ENCODE results near the gene PDE12. TPM values are rescaled to one million over a fixed set of nuclear protein-coding genes. Genes with fewer than 3 reads are reported as not detected.

PDE12 gene
- total RNA-seq, 2 donors from 2014 or later, result 20.6 to 38.7 TPM

DNA sequence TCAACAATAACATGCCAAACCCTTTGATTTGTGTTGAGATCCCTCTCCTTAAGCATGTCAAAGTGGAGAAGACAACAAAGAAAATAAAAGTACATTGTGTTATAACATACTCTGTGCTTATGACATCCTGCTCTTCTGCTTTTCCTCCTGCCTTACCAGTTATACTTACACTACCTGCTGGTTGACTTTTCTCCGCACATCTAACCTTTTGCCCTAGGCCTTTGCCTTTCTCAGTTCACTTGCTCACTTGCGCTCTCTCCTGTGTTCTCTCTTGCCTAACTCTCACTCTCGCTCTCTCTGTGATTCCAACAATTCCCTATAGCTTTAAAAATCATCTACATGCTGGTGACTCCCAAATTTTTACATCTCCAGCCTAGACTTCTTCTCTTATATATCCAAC is 17.6 kb upstream of the PDE12 start:
- no peaks in the 10 kb centered on the region for H3K36me3 ChIP-seq
- H3K9me3 ChIP-seq, result no peaks in the 10 kb centered on the region
- H3K27me3 ChIP-seq (replicated peaks; ENCODE audit: insufficient read depth), result no peaks in the 10 kb centered on the region
- no peak overlapping the region for H3K27ac ChIP-seq
- TF ChIP-seq, protein P1, sequence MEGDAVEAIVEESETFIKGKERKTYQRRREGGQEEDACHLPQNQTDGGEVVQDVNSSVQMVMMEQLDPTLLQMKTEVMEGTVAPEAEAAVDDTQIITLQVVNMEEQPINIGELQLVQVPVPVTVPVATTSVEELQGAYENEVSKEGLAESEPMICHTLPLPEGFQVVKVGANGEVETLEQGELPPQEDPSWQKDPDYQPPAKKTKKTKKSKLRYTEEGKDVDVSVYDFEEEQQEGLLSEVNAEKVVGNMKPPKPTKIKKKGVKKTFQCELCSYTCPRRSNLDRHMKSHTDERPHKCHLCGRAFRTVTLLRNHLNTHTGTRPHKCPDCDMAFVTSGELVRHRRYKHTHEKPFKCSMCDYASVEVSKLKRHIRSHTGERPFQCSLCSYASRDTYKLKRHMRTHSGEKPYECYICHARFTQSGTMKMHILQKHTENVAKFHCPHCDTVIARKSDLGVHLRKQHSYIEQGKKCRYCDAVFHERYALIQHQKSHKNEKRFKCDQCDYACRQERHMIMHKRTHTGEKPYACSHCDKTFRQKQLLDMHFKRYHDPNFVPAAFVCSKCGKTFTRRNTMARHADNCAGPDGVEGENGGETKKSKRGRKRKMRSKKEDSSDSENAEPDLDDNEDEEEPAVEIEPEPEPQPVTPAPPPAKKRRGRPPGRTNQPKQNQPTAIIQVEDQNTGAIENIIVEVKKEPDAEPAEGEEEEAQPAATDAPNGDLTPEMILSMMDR (IDR thresholded peaks at IDR 0.05), result no peak
- no peaks in the 10 kb centered on the region for H3K4me1 ChIP-seq (ENCODE audit: control insufficient read depth in 1 of 2, low read depth in 2 of 2)
- DNase-seq (ENCODE audit: low spot score), result no peak
- ATAC-seq (ENCODE audit: insufficient number of reproducible peaks, low FRiP score, low read depth), result no peak
- no peak overlapping the region for H3K4me3 ChIP-seq

GRCh38 chr3:57544181-57545125 is 11.6 kb upstream of the PDE12 start, which contains the start of gene DNAH12:
Gene DNAH12 (minus strand): TSS chr3:57544344. CDS start chr3:57542870, 1,474 bp downstream.
- Histone ChIP-seq H3K27me3 (replicated peaks; ENCODE audit: insufficient read depth) (no peaks in the 10 kb centered on the region), H3K36me3 (no peaks in the 10 kb centered on the region), H3K27ac (no peak within 1 kb of the TSS), H3K9me3 (no peaks in the 10 kb centered on the region), H3K4me3 (peak within 1 kb of the TSS; percentile 52), H3K4me1 (ENCODE audit: control insufficient read depth in 1 of 2, low read depth in 2 of 2) (peaks cover 13 to 27% of the 10 kb centered on the region in 2 donors)
- ATAC-seq (ENCODE audit: insufficient number of reproducible peaks, low FRiP score, low read depth), result no peak
- no peak for DNase-seq (ENCODE audit: low spot score)
- TF ChIP-seq, protein P1 (IDR thresholded peaks at IDR 0.05), result no peak

DNA sequence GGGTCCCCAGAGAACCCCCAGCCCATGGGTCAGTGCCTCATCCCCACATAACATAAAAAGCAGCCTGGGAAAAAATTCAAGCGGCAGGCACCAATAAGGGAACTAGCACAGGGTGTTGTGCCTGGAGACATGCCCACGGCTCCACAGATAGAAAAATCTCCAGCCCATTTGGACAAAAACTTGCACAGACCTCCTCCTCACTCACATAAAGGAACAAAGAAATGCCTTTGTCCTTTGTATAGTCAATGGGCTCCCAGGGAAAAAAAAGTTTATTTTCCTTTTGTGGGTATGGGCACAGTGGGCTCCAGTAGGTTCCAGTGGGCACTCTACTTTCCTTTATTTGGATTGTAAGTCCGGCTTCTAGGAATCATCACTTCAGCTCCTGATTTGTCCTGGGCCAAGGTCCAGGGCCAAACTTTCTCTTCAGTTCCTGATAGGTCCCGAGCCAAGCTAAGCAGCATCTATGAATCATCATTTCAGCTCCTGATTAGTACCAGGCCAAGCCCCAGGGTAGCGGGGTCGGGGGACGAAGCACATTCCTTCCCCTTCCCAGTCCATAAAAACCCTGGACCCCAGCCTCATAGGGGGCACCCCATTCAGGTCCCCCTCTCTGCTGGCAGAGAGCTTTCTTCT is 10.3 kb upstream of the PDE12 start:
- Histone ChIP-seq H3K4me1 (ENCODE audit: control insufficient read depth in 1 of 2, low read depth in 2 of 2) (peaks cover 13 to 27% of the 10 kb centered on the region in 2 donors), H3K9me3 (no peaks in the 10 kb centered on the region), H3K4me3 (peak overlapping the region; percentile 22), H3K27ac (peak overlapping the region; percentile 4 to 9), H3K27me3 (replicated peaks; ENCODE audit: insufficient read depth) (no peaks in the 10 kb centered on the region), H3K36me3 (no peaks in the 10 kb centered on the region)
- TF ChIP-seq, protein P1 (IDR thresholded peaks at IDR 0.05), result no peak
- DNase-seq (ENCODE audit: low spot score), result no peak
- ATAC-seq (ENCODE audit: insufficient number of reproducible peaks, low FRiP score, low read depth), result no peak

DNA sequence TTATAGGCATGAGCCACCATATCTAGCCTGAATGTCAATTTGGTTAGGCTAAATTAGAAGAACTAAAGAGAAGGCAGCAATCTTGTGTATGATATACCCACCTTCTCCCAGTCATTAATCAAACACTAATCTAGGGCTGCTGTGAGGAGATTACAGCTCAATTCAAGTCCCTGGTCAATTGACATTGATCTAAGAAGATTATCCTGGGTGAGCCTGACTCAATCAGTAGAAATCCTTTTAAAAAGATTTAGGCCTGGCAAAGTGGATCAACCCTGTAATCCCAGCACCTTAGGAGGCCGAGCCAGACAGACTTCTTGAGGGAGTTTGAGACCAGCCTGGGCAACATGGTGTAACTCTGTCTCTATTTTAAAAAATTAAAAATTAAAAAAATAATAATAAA is 9.5 kb upstream of the PDE12 start:
- TF ChIP-seq, protein P1 (IDR thresholded peaks at IDR 0.05), result no peak
- Histone ChIP-seq H3K4me3 (no peak overlapping the region), H3K36me3 (no peaks in the 10 kb centered on the region), H3K9me3 (no peaks in the 10 kb centered on the region), H3K27ac (peak overlapping the region in 1 of 2 donors; percentile 9), H3K27me3 (replicated peaks; ENCODE audit: insufficient read depth) (no peaks in the 10 kb centered on the region), H3K4me1 (ENCODE audit: control insufficient read depth in 1 of 2, low read depth in 2 of 2) (peaks cover 13 to 27% of the 10 kb centered on the region in 2 donors)
- DNase-seq (ENCODE audit: low spot score), result no peak
- no peak for ATAC-seq (ENCODE audit: insufficient number of reproducible peaks, low FRiP score, low read depth)

DNA sequence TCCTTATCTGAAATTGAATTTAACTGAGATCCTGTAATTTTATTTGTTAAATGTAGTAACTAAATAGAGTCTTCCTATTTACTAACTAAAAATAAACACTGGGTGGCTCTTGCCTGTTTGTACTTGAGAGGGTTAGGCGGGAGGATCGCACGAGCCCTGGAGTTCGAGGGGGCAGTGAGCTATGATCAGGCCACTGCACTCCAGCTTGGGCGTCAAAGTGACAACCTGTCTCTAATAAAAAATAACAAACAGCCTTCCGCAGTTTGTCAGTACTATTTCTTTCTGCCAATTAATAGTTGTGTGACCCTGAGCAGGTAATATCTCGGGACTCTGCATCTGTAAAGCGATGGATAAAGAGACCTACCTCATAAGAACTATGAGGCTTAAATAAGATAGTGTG is 768 bp upstream of the PDE12 start:
- peak overlapping the region; percentile 78 for H3K4me3 ChIP-seq
- peaks cover 24 to 31% of the 10 kb centered on the region in 2 donors for H3K4me1 ChIP-seq (ENCODE audit: control insufficient read depth in 1 of 2, low read depth in 2 of 2)
- peak overlapping the region; percentile 79 to 89 for H3K27ac ChIP-seq
- H3K36me3 ChIP-seq, result no peaks in the 10 kb centered on the region
- H3K9me3 ChIP-seq, result no peaks in the 10 kb centered on the region
- DNase-seq (ENCODE audit: low spot score), result no peak
- TF ChIP-seq, protein P1 (IDR thresholded peaks at IDR 0.05), result no peak
- H3K27me3 ChIP-seq (replicated peaks; ENCODE audit: insufficient read depth), result no peaks in the 10 kb centered on the region
- no peak for ATAC-seq (ENCODE audit: insufficient number of reproducible peaks, low FRiP score, low read depth)

All from thoracic aorta (tissue), 2 donors.